ENCODE measurements around the gene FAF1. TPM values are rescaled to one million over a fixed set of nuclear protein-coding genes. Genes with fewer than 3 reads are reported as not detected.
A peak's percentile ranks its signal among the peaks of the same experiment; 100 is the strongest.

The FAF1 gene
- total and polyA plus RNA-seq, 9 of the 15 experiments (the other 6 are each of a cell fraction or from before 2014, with no cell fraction given) = 48.7 to 225 (median 118) TPM

- no peak overlapping the region for H3K4me3 ChIP-seq
- H3K9ac ChIP-seq (ENCODE audit: insufficient read depth in 1 of 2, low read depth in 2 of 2, low read length in 2 of 2) = no peak overlapping the region
- H3K4me2 ChIP-seq (ENCODE audit: insufficient read depth, low read length) = no peak overlapping the region
- POLR2A ChIA-PET = interaction anchor here (0.7 kb wide), 1 partner anchor 15 kb away, joined by 3 read pairs; no protein-coding TSS in a partner anchor
- 0 out of 2 replicates have a peak, but pooled peaks cover 3% of the 10 kb centered on the region for H4K20me1 ChIP-seq (replicated peaks; ENCODE audit: control insufficient read depth, insufficient read depth, low read length)
- peaks cover 100% of the 10 kb centered on the region for H3K79me2 ChIP-seq (ENCODE audit: control insufficient read depth, insufficient read depth, low read length)
- CTCF ChIA-PET (ENCODE audit: low intra/inter-chr PET ratio) = no interaction called here
- no peaks in the 10 kb centered on the region for H3K4me1 ChIP-seq (replicated peaks in 1 of 2; ENCODE audit: control insufficient read depth in 2 of 2, insufficient read depth in 2 of 2, low read length in 2 of 2)
- BruUV-seq (replicated peaks) = no TSS peak
- intact Hi-C loops (cut with micrococcal nuclease) = no loop called here
- no peaks in the 10 kb centered on the region for H3K9me1 ChIP-seq (ENCODE audit: control insufficient read depth, insufficient read depth, low read length)
- TF ChIP-seq ELF1 (tag; IDR thresholded peaks at IDR 0.05) = no peak
- no peak for TF ChIP-seq E4F1 (CRISPR knock-in tag; IDR thresholded peaks at IDR 0.05; ENCODE audit: borderline replicate concordance)
- TF ChIP-seq ARID3A (IDR thresholded peaks at IDR 0.05; ENCODE audit: borderline replicate concordance, low read depth, low read length) = no peak
- no peak for TF ChIP-seq SPI1 (IDR thresholded peaks at IDR 0.05; ENCODE audit: borderline replicate concordance, low read depth, low read length)
- TF ChIP-seq ZNF354B (CRISPR knock-in tag; IDR thresholded peaks at IDR 0.05) = peak; percentile 66; the same call in 1 of the 2 replicates
- TF ChIP-seq CSDE1 (IDR thresholded peaks at IDR 0.05) = no peak
- TF ChIP-seq ZNF507 (tag; conservative IDR thresholded peaks at IDR 0.05) = peak; percentile 95
- no peaks in the 10 kb centered on the region for H3K9me3 ChIP-seq (replicated peaks; ENCODE audit: control insufficient read depth, insufficient read depth, low read depth, low read length)
- ATAC-seq (no peak), FAIRE-seq (no peak), DNase-seq (ENCODE audit: extremely low read depth in 1 of 4, low spot score in 3 of 4) (no peak)
- in situ Hi-C loops (cut with MboI) = no loop called here
- H2AFZ ChIP-seq (ENCODE audit: low read depth, low read length) = no peak overlapping the region
- H3K27me3 ChIP-seq (ENCODE audit: control insufficient read depth in 2 of 2, insufficient read depth in 2 of 2, low read length in 2 of 2) = no peaks in the 10 kb centered on the region
- no peak overlapping the region for H3K27ac ChIP-seq (ENCODE audit: extremely low read depth, low read depth, low read length)
- no peaks in the 10 kb centered on the region for H3K36me3 ChIP-seq (ENCODE audit: control insufficient read depth, insufficient read depth, low read length)
- 95% methylated on average over 3 of the region's 3 CpGs for WGBS (ENCODE audit: insufficient coverage, low coverage, missing lambda C conversion rate)
Measured at GRCh38 chr1:50808296-50808695, 151.8 kb downstream of the FAF1 start.

All from K562 (cell line).